Brain microvascular endothelial cell (primary cell): ENCODE measurements around the gene C16orf90.
"Not testable (repeated sequence)": the region's sequence is repeated elsewhere in the genome, so short reads cannot be mapped to it uniquely, and the experiment has no call there.

Experiments used
- DNase-seq: peaks from one replicate; pipeline ENCODE4 v3.0.0-alpha.2; 2020
- H3K27ac ChIP-seq: fragments of 250-450 bp; sonication (Bioruptor Pico); 2 replicates; pipeline ENCODE4 v1.5.1; 2020; ENCODE audit warnings: mild to moderate bottlenecking, moderate library complexity
- H3K27me3 ChIP-seq: fragments of 250-450 bp; sonication (Bioruptor Pico); replicated peaks from 2 replicates; pipeline ENCODE4 v1.5.1; 2020; ENCODE audit warnings: mild to moderate bottlenecking
- H3K36me3 ChIP-seq: fragments of 250-450 bp; sonication (Bioruptor Pico); replicated peaks from 2 replicates; pipeline ENCODE4 v1.5.1; 2020; ENCODE audit warnings: mild to moderate bottlenecking
- H3K4me3 ChIP-seq: 2 replicates; pipeline ENCODE4 v1.5.1; 2011; ENCODE audit warnings: low read depth, mild to moderate bottlenecking, control low read depth, low read length, moderate library complexity
- in situ Hi-C: cut with HindIII; loops from 2 replicates; pipeline ENCODE4 v1.10.0; 2017; ENCODE audit warnings: low sequenced_read_pairs, low pct_ligation_motif_present
- TF ChIP-seq, protein P1 (sequence below): IDR thresholded peaks from 2 replicates; pipeline ENCODE4 v1.5.1; 2011; ENCODE audit warnings: low read depth, mild to moderate bottlenecking, moderate library complexity, low read length, control low read depth, inconsistent platforms; ENCODE audit errors: missing control alignments

C16orf90 gene

DNA sequence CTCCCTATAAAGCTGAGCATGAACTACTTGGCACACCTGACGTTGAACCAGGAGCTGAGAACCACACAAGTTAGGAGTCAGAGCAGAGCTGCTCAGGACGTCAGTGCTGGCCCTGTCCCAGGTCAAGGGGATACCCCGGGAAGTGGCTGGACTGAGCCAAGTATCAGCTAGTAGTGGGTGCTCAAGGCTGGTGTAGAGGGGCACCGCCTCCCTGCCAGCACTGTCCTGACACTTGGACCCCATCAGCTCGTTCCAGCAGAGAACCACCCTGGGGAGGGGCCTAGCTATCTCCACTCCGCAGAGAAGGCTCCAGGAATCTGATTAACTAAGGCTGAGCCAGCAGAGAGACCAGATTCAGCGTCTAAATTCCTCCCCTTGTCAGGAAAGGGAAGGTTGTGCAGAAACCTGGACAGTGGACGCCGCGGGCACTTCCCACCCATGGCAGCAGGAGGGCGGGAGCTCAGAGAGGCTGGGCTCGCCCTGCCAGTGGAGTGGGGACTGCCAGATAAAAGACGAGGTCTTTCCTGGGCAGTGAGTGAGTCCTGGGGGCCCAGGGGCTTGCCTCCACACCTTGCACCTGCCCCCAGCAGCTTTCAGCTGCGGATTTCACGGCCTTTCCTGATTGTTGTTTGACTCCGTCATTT, 21.0 kb downstream of the C16orf90 start:
- H3K4me3 ChIP-seq = no peak overlapping the region
- no peak for DNase-seq
- H3K27ac ChIP-seq = no peak overlapping the region
- TF ChIP-seq, protein P1, sequence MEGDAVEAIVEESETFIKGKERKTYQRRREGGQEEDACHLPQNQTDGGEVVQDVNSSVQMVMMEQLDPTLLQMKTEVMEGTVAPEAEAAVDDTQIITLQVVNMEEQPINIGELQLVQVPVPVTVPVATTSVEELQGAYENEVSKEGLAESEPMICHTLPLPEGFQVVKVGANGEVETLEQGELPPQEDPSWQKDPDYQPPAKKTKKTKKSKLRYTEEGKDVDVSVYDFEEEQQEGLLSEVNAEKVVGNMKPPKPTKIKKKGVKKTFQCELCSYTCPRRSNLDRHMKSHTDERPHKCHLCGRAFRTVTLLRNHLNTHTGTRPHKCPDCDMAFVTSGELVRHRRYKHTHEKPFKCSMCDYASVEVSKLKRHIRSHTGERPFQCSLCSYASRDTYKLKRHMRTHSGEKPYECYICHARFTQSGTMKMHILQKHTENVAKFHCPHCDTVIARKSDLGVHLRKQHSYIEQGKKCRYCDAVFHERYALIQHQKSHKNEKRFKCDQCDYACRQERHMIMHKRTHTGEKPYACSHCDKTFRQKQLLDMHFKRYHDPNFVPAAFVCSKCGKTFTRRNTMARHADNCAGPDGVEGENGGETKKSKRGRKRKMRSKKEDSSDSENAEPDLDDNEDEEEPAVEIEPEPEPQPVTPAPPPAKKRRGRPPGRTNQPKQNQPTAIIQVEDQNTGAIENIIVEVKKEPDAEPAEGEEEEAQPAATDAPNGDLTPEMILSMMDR = no peak
- in situ Hi-C loops = no loop called here
- H3K36me3 ChIP-seq = peaks cover 6% of the 10 kb centered on the region
- no peaks in the 10 kb centered on the region for H3K27me3 ChIP-seq

DNA sequence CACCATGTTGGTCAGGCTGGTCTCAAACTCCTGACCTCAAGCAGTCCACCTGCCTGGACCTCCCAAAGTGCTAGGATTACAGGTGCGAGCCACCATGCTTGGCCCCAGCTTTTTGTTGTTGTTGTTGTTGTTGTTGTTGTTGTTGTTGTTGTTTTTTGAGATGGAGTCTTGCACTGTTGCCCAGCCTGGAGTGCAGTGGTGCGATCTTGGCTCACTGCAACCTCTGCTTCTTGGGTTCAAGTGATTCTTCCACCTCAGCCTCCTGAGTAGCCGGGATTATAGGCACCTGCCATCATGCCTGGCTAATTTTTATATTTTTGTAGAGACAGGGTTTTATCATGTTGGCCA, 21.7 kb downstream of the C16orf90 start:
- DNase-seq, H3K4me3 ChIP-seq, H3K27me3 ChIP-seq, H3K36me3 ChIP-seq, in situ Hi-C loops: not testable (repeated sequence)
- peak overlapping the region; percentile 64 for H3K27ac ChIP-seq

DNA sequence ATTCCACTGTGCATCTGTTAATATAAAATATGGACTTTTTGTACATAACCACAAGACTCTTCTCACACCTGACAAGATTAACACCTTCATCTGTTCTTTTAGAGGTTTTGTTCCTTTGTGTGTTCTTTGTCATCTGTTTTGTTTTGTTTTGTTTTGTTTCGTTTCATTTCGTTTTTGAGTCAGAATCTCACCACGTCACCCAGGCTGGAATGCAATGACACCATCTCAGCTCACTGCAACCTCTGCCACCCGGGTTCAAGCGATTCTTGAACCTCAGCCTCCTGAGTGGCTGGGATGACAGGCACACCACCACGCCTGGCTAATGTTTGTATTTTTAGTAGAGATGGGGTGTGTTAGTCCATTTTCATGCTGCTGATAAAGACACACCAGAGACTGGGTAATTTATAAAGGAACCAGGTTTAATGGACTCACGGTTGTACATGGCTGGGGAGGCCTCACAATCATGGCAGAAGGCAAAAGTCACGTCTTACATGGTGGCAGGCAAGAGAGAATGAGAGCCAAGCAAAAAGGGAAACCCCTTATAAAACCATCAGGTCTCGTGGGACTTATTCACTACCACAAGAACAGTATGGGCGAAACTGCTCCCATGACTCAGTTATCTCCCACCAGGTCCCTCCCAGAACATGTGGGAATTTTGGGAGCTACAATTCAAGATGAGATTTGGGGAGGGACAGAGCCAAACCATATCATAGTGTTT, 22.3 kb downstream of the C16orf90 start:
- peak overlapping the region; percentile 64 for H3K27ac ChIP-seq
- no peaks in the 10 kb centered on the region for H3K27me3 ChIP-seq
- H3K4me3 ChIP-seq = no peak overlapping the region
- in situ Hi-C loops = no loop called here
- TF ChIP-seq, protein P1 = no peak
- DNase-seq = peak; percentile 76
- peaks cover 4% of the 10 kb centered on the region for H3K36me3 ChIP-seq

DNA sequence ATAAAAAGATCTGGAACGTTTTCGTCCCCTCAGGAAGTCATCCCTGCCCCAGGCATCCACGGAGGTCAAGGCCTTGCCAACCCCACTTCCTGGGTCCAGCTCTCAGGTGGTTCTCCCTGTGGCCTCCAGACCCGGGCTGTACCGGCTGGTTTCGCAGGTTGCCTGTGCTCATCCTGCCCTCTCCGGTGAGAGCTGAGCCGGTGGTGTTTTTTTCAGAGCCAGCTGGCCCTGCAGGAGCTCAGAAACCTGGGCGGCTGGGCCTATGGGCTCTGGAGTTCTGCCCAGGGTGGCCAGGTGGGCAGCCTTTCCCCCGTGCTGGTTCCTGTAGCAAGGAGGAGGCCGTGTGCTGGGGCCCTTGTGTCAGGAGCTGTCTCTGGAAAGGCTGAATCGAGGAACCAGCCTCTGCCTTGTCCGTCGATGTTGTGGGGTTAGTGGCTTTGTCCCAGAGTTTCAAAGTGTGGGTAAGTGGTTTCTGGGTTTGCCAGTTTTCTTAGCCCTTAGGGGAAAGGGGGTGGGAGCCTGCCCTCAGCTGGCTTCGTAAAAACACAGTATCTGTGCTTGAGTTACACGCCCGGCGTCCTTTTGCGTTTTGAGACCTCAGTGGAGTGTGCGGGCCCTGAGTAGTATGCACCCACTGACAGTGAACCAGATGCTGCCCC, 23.6 kb downstream of the C16orf90 start:
- DNase-seq = no peak
- H3K36me3 ChIP-seq = peaks cover 4% of the 10 kb centered on the region
- TF ChIP-seq, protein P1 = no peak
- no peak overlapping the region for H3K27ac ChIP-seq
- H3K4me3 ChIP-seq = no peak overlapping the region
- in situ Hi-C loops = no loop called here
- H3K27me3 ChIP-seq = no peaks in the 10 kb centered on the region

DNA sequence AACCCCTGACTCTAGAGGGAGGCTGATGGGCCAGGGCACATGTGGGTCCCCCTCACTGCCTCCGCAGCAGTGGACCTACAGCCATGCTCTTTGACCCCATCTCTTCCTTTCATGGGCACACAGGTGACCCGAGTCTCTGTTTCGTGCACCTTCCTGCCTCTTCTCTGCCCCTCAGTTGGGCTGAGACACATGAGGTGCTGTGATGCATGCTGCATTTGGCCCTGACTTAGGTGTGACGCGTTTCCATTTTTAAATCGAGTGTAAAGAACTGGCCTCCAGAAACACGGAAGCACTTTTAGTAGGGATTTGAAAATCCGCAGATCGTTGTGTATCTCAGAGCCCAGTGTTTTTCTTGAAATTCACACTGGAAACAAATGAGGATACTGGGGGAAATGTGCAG, 24.6 kb downstream of the C16orf90 start:
- TF ChIP-seq, protein P1 = no peak

DNA sequence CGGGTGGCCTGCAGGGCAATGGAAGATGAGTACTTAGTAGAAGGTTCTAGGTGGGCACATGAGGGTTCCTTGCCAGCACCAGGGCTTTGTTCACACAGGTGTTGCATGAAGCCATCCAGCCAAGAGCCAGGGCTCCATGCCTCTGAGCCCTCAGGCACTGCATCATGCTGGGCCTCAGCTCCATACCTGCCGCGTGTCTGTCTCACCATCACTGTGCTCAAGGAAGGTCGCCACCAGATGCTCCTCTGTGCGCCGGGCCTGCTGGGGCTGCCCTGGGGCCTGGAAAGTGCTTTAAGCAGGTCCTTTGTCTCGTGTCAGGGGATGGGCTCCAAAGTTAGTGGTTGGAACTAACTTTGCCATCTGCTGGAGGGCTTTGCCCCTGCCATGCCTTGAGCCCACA, 25.6 kb downstream of the C16orf90 start:
- no peaks in the 10 kb centered on the region for H3K27me3 ChIP-seq
- H3K36me3 ChIP-seq = peaks cover 13% of the 10 kb centered on the region
- H3K4me3 ChIP-seq = no peak overlapping the region
- DNase-seq = no peak
- in situ Hi-C loops = no loop called here
- TF ChIP-seq, protein P1 = no peak
- no peak overlapping the region for H3K27ac ChIP-seq

More for the DNA sequence above, 24.6 kb downstream of the C16orf90 start:
- in situ Hi-C loops = no loop called here
- DNase-seq = no peak
- Histone ChIP-seq H3K27me3 (no peaks in the 10 kb centered on the region), H3K4me3 (no peak overlapping the region), H3K36me3 (peaks cover 12% of the 10 kb centered on the region), H3K27ac (no peak overlapping the region)
